ENCODE measurements around the gene ATP2C2. TPM values are rescaled to one million over a fixed set of nuclear protein-coding genes. Genes with fewer than 3 reads are reported as not detected.
"Not testable (repeated sequence)": the region's sequence is repeated elsewhere in the genome, so short reads cannot be mapped to it uniquely, and the experiment has no call there.

The ATP2C2 gene
- polyA plus RNA-seq, 6 donors from 2014 or later = not detected

DNA sequence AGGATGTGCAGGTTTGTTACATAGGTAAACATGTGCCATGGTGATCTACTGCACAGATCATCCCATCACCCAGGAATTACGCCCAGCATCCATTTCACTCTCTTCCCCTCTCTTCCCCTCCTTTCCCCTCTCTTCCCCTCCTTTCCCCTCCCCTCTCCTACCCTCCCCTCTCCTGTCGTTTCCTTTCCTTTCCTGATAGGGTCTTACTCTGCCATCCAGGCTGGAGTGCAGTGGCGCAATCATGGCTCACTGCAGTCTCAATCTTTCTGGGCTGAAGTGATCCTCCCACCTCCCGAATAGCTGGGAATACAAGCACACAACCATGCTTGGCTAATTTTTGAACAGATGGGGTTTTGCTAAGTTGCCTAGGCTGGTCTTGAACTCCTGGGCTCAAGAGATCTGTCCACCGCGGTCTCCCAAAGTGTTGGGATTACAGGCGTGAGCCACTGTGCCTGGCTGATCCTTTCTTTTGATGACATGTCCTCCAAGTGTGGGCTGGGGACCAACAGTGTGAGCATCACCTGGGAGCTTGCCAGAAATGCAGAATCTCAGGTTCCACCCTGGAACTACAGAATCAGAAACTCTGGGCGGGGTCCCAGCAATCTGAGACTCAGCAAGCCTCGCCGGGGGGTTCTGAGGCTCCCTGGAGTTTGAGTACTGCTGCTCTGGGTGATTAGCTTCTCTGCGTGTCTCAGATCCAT lies 10.8 kb downstream of the ATP2C2 start:
- no peaks in the 10 kb centered on the region for H3K36me3 Mint-ChIP-seq
- H3K27me3 Mint-ChIP-seq = peaks cover 12 to 46% (median 35%) of the 10 kb centered on the region in 3 donors
- no peak overlapping the region for H3K4me3 Mint-ChIP-seq
- H3K9me3 Mint-ChIP-seq = peaks cover 0 to 8% (median 4%) of the 10 kb centered on the region in 7 donors
- DNase-seq (no peak), ATAC-seq (ENCODE audit: low read depth in 2 of 2) (no peak)
- H3K4me1 Mint-ChIP-seq = no peaks in the 10 kb centered on the region
- H3K27ac Mint-ChIP-seq = peak overlapping the region in 1 of 6 donors; percentile 21

DNA sequence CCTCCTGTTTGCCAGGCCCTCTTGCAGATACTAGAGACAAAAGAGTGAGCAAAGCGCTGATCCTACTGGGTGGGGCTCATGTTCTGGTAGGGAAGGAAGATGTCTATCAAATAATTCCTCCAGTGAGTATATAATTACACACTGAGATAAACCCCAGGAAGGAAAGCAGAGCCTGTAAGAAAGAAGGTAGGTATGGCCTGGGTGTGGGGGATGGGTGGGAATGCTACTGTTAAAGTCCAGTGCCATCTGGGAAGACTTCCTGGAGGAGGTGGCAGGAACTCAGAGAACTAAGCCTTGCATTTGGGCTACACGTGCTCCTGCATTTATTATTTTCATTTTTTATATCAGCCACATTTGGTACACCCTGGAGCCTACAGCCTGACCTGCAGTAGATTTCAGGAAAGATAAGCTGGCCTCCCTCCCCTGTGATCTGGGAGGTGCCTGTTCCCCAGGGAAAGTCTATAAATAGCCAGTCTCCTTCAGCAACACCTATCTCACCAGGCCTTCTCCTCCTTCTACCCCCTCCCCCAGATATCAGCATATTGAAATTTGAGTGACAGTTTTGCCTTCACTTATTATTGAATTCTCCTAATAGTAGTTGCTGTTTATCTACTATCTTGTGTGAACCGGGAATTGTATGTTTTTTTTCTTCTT lies 11.5 kb downstream of the ATP2C2 start:
- peaks cover 2 to 15% (median 8%) of the 10 kb centered on the region in 7 donors for H3K9me3 Mint-ChIP-seq
- ATAC-seq (ENCODE audit: low read depth in 2 of 2) (no peak), DNase-seq (no peak)
- peaks cover 0 to under 1% of the 10 kb centered on the region in 2 donors for H3K36me3 Mint-ChIP-seq
- peak overlapping the region in 1 of 6 donors; percentile 21 for H3K27ac Mint-ChIP-seq
- no peak overlapping the region for H3K4me3 Mint-ChIP-seq
- H3K27me3 Mint-ChIP-seq = peaks cover 12 to 50% (median 35%) of the 10 kb centered on the region in 3 donors
- no peaks in the 10 kb centered on the region for H3K4me1 Mint-ChIP-seq

GRCh38 chr16:84380405-84380804 lies 12.1 kb downstream of the ATP2C2 start:
- Mint-ChIP-seq H3K27me3 (peaks cover 12 to 52% (median 32%) of the 10 kb centered on the region in 3 donors), H3K9me3 (peaks cover 8 to 21% (median 13%) of the 10 kb centered on the region in 7 donors), H3K4me1 (no peaks in the 10 kb centered on the region), H3K4me3 (no peak overlapping the region), H3K27ac (peak overlapping the region in 2 of 6 donors; percentile 30 to 46), H3K36me3 (peaks cover 0 to 4% of the 10 kb centered on the region in 2 donors)
- DNase-seq (no peak), ATAC-seq (ENCODE audit: low read depth in 2 of 2) (peak in 1 of 2 donors; percentile 52)

DNA sequence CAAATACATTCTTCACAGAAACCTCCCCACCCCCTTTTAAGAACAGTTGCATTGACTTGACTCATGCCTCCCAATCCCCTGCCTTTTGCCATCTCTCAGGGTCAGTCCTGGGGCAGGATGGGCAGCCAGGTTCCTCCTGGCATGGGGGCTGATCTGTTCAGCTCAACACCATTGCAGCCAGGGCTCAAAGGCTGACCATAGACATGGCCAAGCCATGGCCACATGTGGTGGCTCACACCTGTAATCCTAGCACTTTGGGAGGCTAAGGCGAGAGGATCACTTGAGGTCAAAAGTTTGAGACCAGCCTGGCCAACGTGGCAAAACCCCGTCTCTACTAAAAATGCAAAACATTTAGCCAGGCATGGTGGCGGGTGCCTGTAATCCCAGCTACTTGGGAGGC lies 14.1 kb downstream of the ATP2C2 start:
- H3K27me3 Mint-ChIP-seq = peaks cover 12 to 50% (median 21%) of the 10 kb centered on the region in 3 donors

GRCh38 chr16:84383106-84383505 lies 14.8 kb downstream of the ATP2C2 start:
- no peak overlapping the region for H3K27ac Mint-ChIP-seq
- H3K4me3 Mint-ChIP-seq = no peak overlapping the region
- ATAC-seq (ENCODE audit: low read depth in 2 of 2) = no peak
- DNase-seq = no peak
- peaks cover 0 to 4% of the 10 kb centered on the region in 2 donors for H3K36me3 Mint-ChIP-seq
- peaks cover 12 to 46% (median 16%) of the 10 kb centered on the region in 3 donors for H3K27me3 Mint-ChIP-seq
- peaks cover 9 to 35% (median 21%) of the 10 kb centered on the region in 7 donors for H3K9me3 Mint-ChIP-seq
- H3K4me1 Mint-ChIP-seq = no peaks in the 10 kb centered on the region

More for the DNA sequence above, 14.1 kb downstream of the ATP2C2 start:
- Mint-ChIP-seq H3K36me3 (peaks cover 0 to 4% of the 10 kb centered on the region in 2 donors), H3K27ac (peak overlapping the region in 2 of 6 donors; percentile 56 to 62), H3K9me3 (peaks cover 9 to 35% (median 21%) of the 10 kb centered on the region in 7 donors), H3K4me3 (no peak overlapping the region), H3K4me1 (no peaks in the 10 kb centered on the region)
- DNase-seq = no peak
- no peak for ATAC-seq (ENCODE audit: low read depth in 2 of 2)

- peaks cover 11 to 33% (median 13%) of the 10 kb centered on the region in 3 donors for H3K27me3 Mint-ChIP-seq
Measured at GRCh38 chr16:84386047-84386446, 17.7 kb downstream of the ATP2C2 start.

DNA sequence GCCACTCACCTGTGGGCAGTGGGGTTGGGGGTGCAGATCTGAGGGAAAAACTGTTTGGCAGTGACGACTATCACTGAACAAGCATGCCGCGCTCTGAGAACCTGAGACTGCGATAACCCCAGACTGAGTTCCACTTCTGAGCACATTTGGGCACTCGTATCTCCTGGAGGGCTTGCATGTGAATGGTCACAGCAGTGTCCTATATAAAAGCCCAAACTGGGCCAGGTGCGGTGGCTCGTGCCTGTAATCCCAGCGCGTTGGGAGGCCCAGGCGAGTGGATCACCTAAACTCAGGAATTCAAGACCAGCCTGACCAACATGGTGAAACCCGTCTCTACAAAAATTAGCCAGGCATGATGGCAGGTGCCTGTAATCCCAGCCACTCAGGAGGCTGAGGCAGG lies 18.7 kb downstream of the ATP2C2 start:
- Mint-ChIP-seq H3K4me3 (no peak overlapping the region), H3K9me3 (peaks cover 9 to 35% (median 17%) of the 10 kb centered on the region in 7 donors), H3K27ac (no peak overlapping the region), H3K4me1 (no peaks in the 10 kb centered on the region), H3K27me3 (peaks cover 6 to 29% (median 7%) of the 10 kb centered on the region in 3 donors), H3K36me3 (peaks cover 0 to 4% of the 10 kb centered on the region in 2 donors)
- DNase-seq (no peak), ATAC-seq (ENCODE audit: low read depth in 2 of 2) (no peak)

More at GRCh38 chr16:84386047-84386446, 17.7 kb downstream of the ATP2C2 start:
- H3K9me3 Mint-ChIP-seq = peaks cover 9 to 35% (median 19%) of the 10 kb centered on the region in 7 donors
- no peak overlapping the region for H3K27ac Mint-ChIP-seq
- no peaks in the 10 kb centered on the region for H3K4me1 Mint-ChIP-seq
- no peak for ATAC-seq (ENCODE audit: low read depth in 2 of 2)
- DNase-seq = no peak
- H3K36me3 Mint-ChIP-seq = peaks cover 0 to 4% of the 10 kb centered on the region in 2 donors
- no peak overlapping the region for H3K4me3 Mint-ChIP-seq

GRCh38 chr16:84390131-84390785 lies 21.9 kb downstream of the ATP2C2 start:
- ATAC-seq (ENCODE audit: low read depth in 2 of 2) = no peak

DNA sequence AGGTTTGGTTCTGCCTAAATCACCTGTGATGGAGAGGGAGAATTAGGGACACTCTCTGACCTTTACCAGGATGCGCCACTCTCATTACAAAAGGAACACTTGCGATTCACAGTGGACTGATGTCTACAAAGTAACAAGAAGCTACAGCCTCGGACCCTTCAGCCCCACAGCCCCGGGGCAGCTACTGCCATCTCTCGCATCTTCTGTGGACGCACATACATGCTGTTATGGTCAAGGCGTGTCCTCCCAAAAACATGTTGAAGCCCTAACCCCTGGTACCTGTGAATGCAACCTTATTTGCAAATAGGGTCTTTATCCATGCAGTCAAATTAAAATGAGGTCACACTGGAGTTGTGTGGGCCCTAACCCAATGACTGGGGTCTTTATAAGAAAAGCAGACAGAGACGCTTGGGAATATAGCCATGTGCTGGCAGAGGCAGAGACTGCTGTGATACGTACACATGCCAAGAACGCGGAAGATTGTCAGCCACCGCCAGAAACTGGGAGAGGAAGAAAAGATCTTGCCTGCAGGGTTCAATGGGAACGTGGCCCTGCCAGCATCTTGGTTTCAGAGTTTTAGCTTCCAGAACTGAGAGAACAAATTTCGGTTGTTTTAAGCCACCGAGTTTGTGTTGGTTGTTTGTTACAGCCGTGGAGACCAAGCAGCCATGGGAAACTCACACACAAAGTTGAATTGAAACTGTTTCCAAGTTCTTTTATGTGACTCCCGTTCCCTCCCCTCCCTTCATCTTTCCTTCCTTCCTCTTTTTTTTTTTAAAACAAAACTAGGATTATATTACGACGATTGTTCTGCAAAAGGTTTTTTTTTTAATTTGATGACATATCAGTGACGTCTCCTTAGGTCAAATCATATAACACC lies 23.1 kb downstream of the ATP2C2 start:
- Mint-ChIP-seq H3K27ac (no peak overlapping the region), H3K9me3 (peaks cover 0 to 10% (median 1%) of the 10 kb centered on the region in 7 donors), H3K4me3 (no peak overlapping the region), H3K4me1 (no peaks in the 10 kb centered on the region), H3K36me3 (no peaks in the 10 kb centered on the region), H3K27me3 (peaks cover 20 to 38% (median 24%) of the 10 kb centered on the region in 3 donors)
- ATAC-seq (ENCODE audit: low read depth in 2 of 2) (no peak), DNase-seq (no peak)

More at GRCh38 chr16:84390131-84390785, 21.9 kb downstream of the ATP2C2 start:
- Mint-ChIP-seq H3K27me3 (peaks cover 13 to 31% (median 24%) of the 10 kb centered on the region in 3 donors), H3K27ac (peak overlapping the region in 1 of 6 donors; percentile 44), H3K4me1 (no peaks in the 10 kb centered on the region), H3K36me3 (no peaks in the 10 kb centered on the region), H3K4me3 (no peak overlapping the region), H3K9me3 (peaks cover 3 to 15% (median 8%) of the 10 kb centered on the region in 7 donors)
- DNase-seq = no peak

DNA sequence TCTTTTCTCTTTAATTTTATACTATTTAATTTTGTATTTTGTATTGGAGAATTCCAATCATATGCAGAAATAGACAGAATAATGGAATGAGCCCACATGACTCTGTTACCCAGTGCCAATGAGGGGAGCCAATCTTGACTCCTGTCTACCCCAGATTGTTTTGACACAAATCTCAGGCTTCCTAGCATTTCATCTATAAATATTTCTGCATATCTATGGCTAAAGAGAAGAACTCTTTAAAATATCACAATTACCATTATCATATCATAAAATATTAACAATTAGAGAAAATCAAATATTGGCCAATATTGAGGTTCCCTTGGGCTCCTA lies 23.7 kb downstream of the ATP2C2 start:
- no peaks in the 10 kb centered on the region for H3K36me3 Mint-ChIP-seq
- no peak overlapping the region for H3K27ac Mint-ChIP-seq
- DNase-seq (no peak), ATAC-seq (ENCODE audit: low read depth in 2 of 2) (no peak)
- peaks cover 0 to 6% (median 0%) of the 10 kb centered on the region in 7 donors for H3K9me3 Mint-ChIP-seq
- peaks cover 20 to 36% (median 25%) of the 10 kb centered on the region in 3 donors for H3K27me3 Mint-ChIP-seq
- no peaks in the 10 kb centered on the region for H3K4me1 Mint-ChIP-seq
- H3K4me3 Mint-ChIP-seq = no peak overlapping the region

- not testable (repeated sequence) for H3K36me3 Mint-ChIP-seq; H3K4me1 Mint-ChIP-seq; ATAC-seq (ENCODE audit: low read depth in 2 of 2); DNase-seq; H3K4me3 Mint-ChIP-seq; H3K27ac Mint-ChIP-seq
- Mint-ChIP-seq H3K27me3 (peaks cover 16 to 36% (median 25%) of the 10 kb centered on the region in 3 donors), H3K9me3 (peaks cover 0 to 21% (median 4%) of the 10 kb centered on the region in 7 donors)
Measured at GRCh38 chr16:84396082-84396481, 27.7 kb downstream of the ATP2C2 start.

- Mint-ChIP-seq H3K36me3 (no peaks in the 10 kb centered on the region), H3K9me3 (peaks cover 0 to 24% (median 5%) of the 10 kb centered on the region in 7 donors), H3K4me1 (no peaks in the 10 kb centered on the region), H3K27me3 (peaks cover 16 to 36% (median 25%) of the 10 kb centered on the region in 3 donors), H3K4me3 (no peak overlapping the region), H3K27ac (no peak overlapping the region)
- no peak for ATAC-seq (ENCODE audit: low read depth in 2 of 2)
- DNase-seq = no peak
Measured at GRCh38 chr16:84396537-84397008, 28.2 kb downstream of the ATP2C2 start.

Data from naive B cell (primary cell).